ENCODE results near the gene KIF19. TPM values are rescaled to one million over a fixed set of nuclear protein-coding genes. Genes with fewer than 3 reads are reported as not detected.

Gene KIF19
- total RNA-seq, 4 donors from 2014 or later, result 0.12 to 0.76 TPM; not detected in 2

GRCh38 chr17:74390680-74391653 is 64.9 kb downstream of the KIF19 start:
- WGBS, 2 donors, result 85 to 88% methylated on average over 7 to 10 of the region's 11 CpGs
- Histone ChIP-seq H3K4me1 (peaks cover 0 to 16% (median 0%) of the 10 kb centered on the region in 3 donors), H3K27ac (no peak overlapping the region), H3K27me3 (peaks cover 0 to 18% (median 0%) of the 10 kb centered on the region in 4 donors), H3K9me3 (no peaks in the 10 kb centered on the region), H3K36me3 (no peaks in the 10 kb centered on the region), H3K4me3 (no peak overlapping the region)
- no peak for TF ChIP-seq POLR2A (IDR thresholded peaks at IDR 0.05)
- no peak for TF ChIP-seq CTCF (IDR thresholded peaks at IDR 0.05)
- intact Hi-C loops (cut with DNase I), result no loop called here
- no peak for DNase-seq

- H3K4me1 ChIP-seq, result peaks cover 0 to 16% (median 0%) of the 10 kb centered on the region in 3 donors
- no peaks in the 10 kb centered on the region for H3K36me3 ChIP-seq
- whole genome bisulfite sequencing, 2 donors, result 47 to 55% methylated on average over 4 to 5 of the region's 5 CpGs
- no peak overlapping the region for H3K4me3 ChIP-seq
- H3K27ac ChIP-seq, result no peak overlapping the region
- peaks cover 0 to 14% (median 0%) of the 10 kb centered on the region in 4 donors for H3K27me3 ChIP-seq
- intact Hi-C loops (cut with DNase I), result no loop called here
- TF ChIP-seq CTCF (IDR thresholded peaks at IDR 0.05) (no peak), POLR2A (IDR thresholded peaks at IDR 0.05) (no peak)
- no peaks in the 10 kb centered on the region for H3K9me3 ChIP-seq
- DNase-seq, result no peak
Measured at GRCh38 chr17:74391771-74392170, 65.7 kb downstream of the KIF19 start.

- intact Hi-C loops (cut with DNase I), result no loop called here
Measured at GRCh38 chr17:74392848-74393247, 66.8 kb downstream of the KIF19 start.

GRCh38 chr17:74393346-74393942 is 67.4 kb downstream of the KIF19 start:
- Histone ChIP-seq H3K4me3 (no peak overlapping the region), H3K36me3 (no peaks in the 10 kb centered on the region), H3K4me1 (peaks cover 0 to 7% (median 0%) of the 10 kb centered on the region in 3 donors), H3K9me3 (no peaks in the 10 kb centered on the region), H3K27ac (no peak overlapping the region), H3K27me3 (peaks cover 0 to 14% (median 0%) of the 10 kb centered on the region in 4 donors)
- DNase-seq, result no peak
- TF ChIP-seq CTCF (IDR thresholded peaks at IDR 0.05) (no peak), POLR2A (IDR thresholded peaks at IDR 0.05) (no peak)
- WGBS, 2 donors, result 48 to 50% methylated on average over 3 to 6 of the region's 6 CpGs
- intact Hi-C loops (cut with DNase I), result no loop called here

More at GRCh38 chr17:74392848-74393247, 66.8 kb downstream of the KIF19 start:
- Histone ChIP-seq H3K27me3 (peaks cover 0 to 14% (median 0%) of the 10 kb centered on the region in 4 donors), H3K36me3 (no peaks in the 10 kb centered on the region), H3K4me1 (peaks cover 0 to 7% (median 0%) of the 10 kb centered on the region in 3 donors), H3K9me3 (no peaks in the 10 kb centered on the region), H3K4me3 (no peak overlapping the region), H3K27ac (no peak overlapping the region)
- no peak for DNase-seq
- WGBS, 2 donors, result 52 to 69% methylated on average over 4 to 5 of the region's 5 CpGs
- no peak for TF ChIP-seq CTCF (IDR thresholded peaks at IDR 0.05)
- no peak for TF ChIP-seq POLR2A (IDR thresholded peaks at IDR 0.05)
